Stimulated activated naive B cell treated with anti-CD40 and anti-IgM and Interleukin-4, amounts not matched to agents 10 μg/mL and 1 μg/mL and 100 μg/mL, for 72 hours (primary cell): ENCODE results near the gene FKBP2.
A peak's percentile ranks its signal among the peaks of the same experiment; 100 is the strongest.

Source experiments
- ATAC-seq, 2 donors: fragments of 150-1000 bp; cut with Tn5 transposase; replicated peaks; 2 replicates each; pipeline ENCODE4 v1.10.0; 2021; ENCODE audit warnings: moderate library complexity in 1 of 2
- DNase-seq: peaks from one replicate; pipeline ENCODE4 v3.0.0; 2021
- H3K27ac Mint-ChIP-seq: one replicate; pipeline ENCODE4 v1.8.0; 2022; ENCODE audit warnings: mild to moderate bottlenecking, mixed read lengths
- H3K27me3 Mint-ChIP-seq, 2 donors: one replicate each; pipeline ENCODE4 v1.8.0; 2022; ENCODE audit warnings: mixed read lengths in 2 of 2
- H3K36me3 Mint-ChIP-seq, 2 donors: one replicate each; pipeline ENCODE4 v1.8.0; 2022; ENCODE audit warnings: mixed read lengths in 2 of 2, mild to moderate bottlenecking in 1 of 2
- H3K4me1 Mint-ChIP-seq, 2 donors: one replicate each; pipeline ENCODE4 v1.8.0; 2022; ENCODE audit warnings: mixed read lengths in 2 of 2, mild to moderate bottlenecking in 1 of 2
- H3K4me3 Mint-ChIP-seq, 2 donors: one replicate each; pipeline ENCODE4 v1.8.0; 2022; ENCODE audit warnings: mild to moderate bottlenecking in 2 of 2, mixed read lengths in 2 of 2, moderate library complexity in 1 of 2
- H3K9me3 Mint-ChIP-seq, 2 donors: one replicate each; pipeline ENCODE4 v1.8.0; 2022; ENCODE audit warnings: mixed read lengths in 2 of 2, mild to moderate bottlenecking in 1 of 2

The FKBP2 gene

DNA sequence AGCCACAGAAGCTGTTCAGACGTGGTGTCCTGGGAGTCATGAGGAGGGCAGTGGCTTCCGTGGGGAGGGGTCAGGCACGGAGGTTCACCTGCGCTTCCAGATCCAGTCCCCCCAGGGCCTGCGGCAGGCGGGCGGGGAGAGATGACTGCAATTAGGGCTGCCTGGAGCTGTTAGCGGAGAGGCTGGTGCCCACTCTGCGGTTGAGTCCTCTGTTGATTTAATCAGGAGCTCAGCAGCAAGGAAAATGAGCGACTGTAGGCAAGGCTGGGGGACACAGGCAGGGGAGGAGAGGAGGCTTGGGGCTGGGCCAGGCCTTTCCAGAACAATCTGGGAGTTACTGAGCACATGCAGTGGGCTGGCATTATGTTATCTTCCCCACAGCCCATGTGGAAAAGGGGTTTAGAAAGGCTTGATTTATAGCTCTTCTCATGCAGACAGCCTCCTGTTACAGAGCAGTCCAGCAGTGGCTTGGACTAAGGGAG lies 23.5 kb downstream of the FKBP2 start:
- H3K36me3 Mint-ChIP-seq: peaks cover 37 to 67% of the 10 kb centered on the region in 2 donors

GRCh38 chr11:64265176-64266160 lies 24.6 kb downstream of the FKBP2 start:
- Mint-ChIP-seq H3K36me3 (peaks cover 33 to 61% of the 10 kb centered on the region in 2 donors), H3K27me3 (no peaks in the 10 kb centered on the region), H3K4me1 (peaks cover 18 to 28% of the 10 kb centered on the region in 2 donors), H3K9me3 (no peaks in the 10 kb centered on the region), H3K4me3 (no peak overlapping the region), H3K27ac (no peak overlapping the region)
- no peak for DNase-seq
- no peak for ATAC-seq

More for the DNA sequence above, 23.5 kb downstream of the FKBP2 start:
- no peak overlapping the region for H3K4me3 Mint-ChIP-seq
- DNase-seq: no peak
- no peaks in the 10 kb centered on the region for H3K27me3 Mint-ChIP-seq
- H3K27ac Mint-ChIP-seq: no peak overlapping the region
- H3K4me1 Mint-ChIP-seq: peaks cover 24 to 34% of the 10 kb centered on the region in 2 donors
- no peaks in the 10 kb centered on the region for H3K9me3 Mint-ChIP-seq
- ATAC-seq: no peak

DNA sequence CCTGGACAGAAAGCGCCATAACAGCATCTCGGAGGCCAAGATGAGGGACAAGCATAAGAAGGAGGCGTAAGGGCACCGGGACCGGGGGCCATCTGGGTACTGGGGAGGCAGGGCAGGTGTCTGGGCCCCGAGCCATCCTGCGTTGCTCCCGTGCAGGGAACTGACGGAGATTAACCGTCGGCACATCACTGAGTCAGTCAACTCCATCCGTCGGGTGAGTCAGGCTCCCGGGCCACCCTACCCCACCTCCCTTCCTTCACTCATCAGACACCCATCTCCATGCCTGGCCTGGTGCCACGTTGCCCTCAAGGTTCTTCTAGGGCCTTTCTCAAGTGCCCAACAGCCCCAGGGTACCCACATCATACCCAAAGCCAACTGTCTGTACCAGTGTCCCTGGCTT lies 25.4 kb downstream of the FKBP2 start:
- ATAC-seq: no peak

DNA sequence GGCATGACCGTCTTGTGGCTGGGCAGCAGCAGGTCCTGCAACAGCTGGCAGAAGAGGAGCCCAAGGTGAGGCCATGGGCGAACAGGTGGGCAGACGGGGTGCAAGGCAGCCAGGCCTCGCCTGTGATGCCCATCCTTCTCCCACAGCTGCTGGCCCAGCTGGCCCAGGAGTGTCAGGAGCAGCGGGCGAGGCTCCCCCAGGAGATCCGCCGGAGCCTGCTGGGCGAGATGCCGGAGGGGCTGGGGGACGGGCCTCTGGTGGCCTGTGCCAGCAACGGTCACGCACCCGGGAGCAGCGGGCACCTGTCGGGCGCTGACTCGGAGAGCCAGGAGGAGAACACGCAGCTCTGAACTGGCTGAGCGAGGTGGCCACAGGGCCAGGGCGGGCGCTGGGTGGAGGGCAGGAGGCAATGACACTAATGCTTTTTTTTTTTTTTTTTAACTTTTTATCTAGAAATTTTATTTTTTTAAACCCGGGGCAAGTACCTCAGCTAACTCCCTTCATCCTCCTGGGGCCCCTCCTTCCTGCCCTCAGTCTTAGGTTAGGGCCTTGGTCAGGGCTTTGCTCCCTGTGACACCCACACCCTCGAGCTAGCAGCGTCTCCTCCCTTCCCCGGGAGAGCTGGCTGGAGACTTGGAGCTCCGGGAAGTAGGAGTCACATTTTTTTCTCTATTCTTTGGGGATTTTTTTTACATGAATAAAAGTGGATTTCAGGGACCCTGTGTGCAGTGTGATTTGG lies 26.5 kb downstream of the FKBP2 start:
- no peak for DNase-seq
- Mint-ChIP-seq H3K9me3 (no peaks in the 10 kb centered on the region), H3K36me3 (peaks cover 30 to 48% of the 10 kb centered on the region in 2 donors), H3K4me3 (peak overlapping the region; percentile 95 to 99), H3K4me1 (peaks cover 24 to 39% of the 10 kb centered on the region in 2 donors), H3K27me3 (no peaks in the 10 kb centered on the region), H3K27ac (peak overlapping the region; percentile 20)
- ATAC-seq: no peak

More for the DNA sequence above, 25.4 kb downstream of the FKBP2 start:
- Mint-ChIP-seq H3K27me3 (no peaks in the 10 kb centered on the region), H3K9me3 (no peaks in the 10 kb centered on the region), H3K27ac (no peak overlapping the region), H3K4me1 (peaks cover 18 to 29% of the 10 kb centered on the region in 2 donors), H3K4me3 (no peak overlapping the region), H3K36me3 (peaks cover 33 to 57% of the 10 kb centered on the region in 2 donors)
- no peak for DNase-seq

- H3K9me3 Mint-ChIP-seq: no peaks in the 10 kb centered on the region
- H3K4me1 Mint-ChIP-seq: peaks cover 25 to 40% of the 10 kb centered on the region in 2 donors
- H3K4me3 Mint-ChIP-seq: peak overlapping the region; percentile 95 to 99
- peaks cover 29 to 40% of the 10 kb centered on the region in 2 donors for H3K36me3 Mint-ChIP-seq
- no peaks in the 10 kb centered on the region for H3K27me3 Mint-ChIP-seq
- no peak for DNase-seq
- H3K27ac Mint-ChIP-seq: peak overlapping the region; percentile 98
- ATAC-seq: no peak
Observed at GRCh38 chr11:64268025-64268892, 27.4 kb downstream of the FKBP2 start.

DNA sequence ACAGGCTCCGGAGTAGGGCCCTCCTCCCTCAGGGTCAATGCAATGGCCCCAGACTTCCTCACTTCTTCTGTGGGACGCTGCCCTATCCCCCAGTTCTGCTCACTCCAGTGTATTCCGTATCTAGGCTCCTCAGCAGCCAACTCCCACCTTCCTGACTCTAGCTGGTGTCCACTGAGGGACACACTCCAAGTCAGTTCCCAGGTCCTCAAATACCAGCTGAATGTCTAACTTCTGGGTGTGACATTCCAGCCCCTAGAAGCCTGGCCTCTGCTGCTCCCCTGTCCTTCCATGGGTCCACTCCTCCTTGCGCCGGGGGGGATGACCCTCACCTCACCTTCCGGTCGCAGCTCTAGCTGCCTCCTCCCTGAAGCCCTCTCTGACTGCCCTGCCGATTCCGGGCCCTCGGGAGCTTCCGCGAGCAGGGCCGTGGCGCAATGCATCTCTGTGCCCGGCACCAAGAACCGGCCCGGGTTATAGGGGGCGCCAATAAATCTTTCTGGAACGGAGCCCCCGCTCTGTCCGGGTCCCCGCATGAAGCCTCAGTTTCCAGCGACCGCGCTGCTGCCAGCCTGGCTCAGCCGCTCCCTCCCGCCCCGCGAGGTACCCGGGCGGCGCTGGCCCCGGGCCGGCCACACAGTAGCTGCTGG lies 28.1 kb downstream of the FKBP2 start:
- Mint-ChIP-seq H3K4me1 (peaks cover 25 to 40% of the 10 kb centered on the region in 2 donors), H3K9me3 (no peaks in the 10 kb centered on the region), H3K4me3 (peak overlapping the region; percentile 95 to 99), H3K27ac (peak overlapping the region; percentile 98), H3K36me3 (peaks cover 30 to 34% of the 10 kb centered on the region in 2 donors), H3K27me3 (no peaks in the 10 kb centered on the region)
- DNase-seq (no peak), ATAC-seq (peak; percentile 24 to 31)

- Mint-ChIP-seq H3K4me1 (peaks cover 25 to 40% of the 10 kb centered on the region in 2 donors), H3K27me3 (no peaks in the 10 kb centered on the region), H3K4me3 (peak overlapping the region; percentile 95 to 99), H3K27ac (peak overlapping the region; percentile 98), H3K9me3 (no peaks in the 10 kb centered on the region), H3K36me3 (peaks cover 29 to 31% of the 10 kb centered on the region in 2 donors)
- peak; percentile 78 to 80 for ATAC-seq
- peak; percentile 98 for DNase-seq
Observed at GRCh38 chr11:64269540-64270220, 28.8 kb downstream of the FKBP2 start.

GRCh38 chr11:64275031-64275800 lies 34.3 kb downstream of the FKBP2 start:
- H3K9me3 Mint-ChIP-seq: no peaks in the 10 kb centered on the region
- peaks cover 10 to 27% of the 10 kb centered on the region in 2 donors for H3K4me1 Mint-ChIP-seq
- H3K27me3 Mint-ChIP-seq: no peaks in the 10 kb centered on the region
- peaks cover 12 to 19% of the 10 kb centered on the region in 2 donors for H3K36me3 Mint-ChIP-seq
- ATAC-seq (no peak), DNase-seq (no peak)
- H3K4me3 Mint-ChIP-seq: no peak overlapping the region
- no peak overlapping the region for H3K27ac Mint-ChIP-seq

GRCh38 chr11:64275841-64276240 lies 34.9 kb downstream of the FKBP2 start:
- Mint-ChIP-seq H3K27me3 (no peaks in the 10 kb centered on the region), H3K4me1 (peaks cover 8 to 24% of the 10 kb centered on the region in 2 donors), H3K4me3 (no peak overlapping the region), H3K27ac (no peak overlapping the region), H3K9me3 (no peaks in the 10 kb centered on the region), H3K36me3 (peaks cover 12 to 16% of the 10 kb centered on the region in 2 donors)
- DNase-seq: no peak
- no peak for ATAC-seq

DNA sequence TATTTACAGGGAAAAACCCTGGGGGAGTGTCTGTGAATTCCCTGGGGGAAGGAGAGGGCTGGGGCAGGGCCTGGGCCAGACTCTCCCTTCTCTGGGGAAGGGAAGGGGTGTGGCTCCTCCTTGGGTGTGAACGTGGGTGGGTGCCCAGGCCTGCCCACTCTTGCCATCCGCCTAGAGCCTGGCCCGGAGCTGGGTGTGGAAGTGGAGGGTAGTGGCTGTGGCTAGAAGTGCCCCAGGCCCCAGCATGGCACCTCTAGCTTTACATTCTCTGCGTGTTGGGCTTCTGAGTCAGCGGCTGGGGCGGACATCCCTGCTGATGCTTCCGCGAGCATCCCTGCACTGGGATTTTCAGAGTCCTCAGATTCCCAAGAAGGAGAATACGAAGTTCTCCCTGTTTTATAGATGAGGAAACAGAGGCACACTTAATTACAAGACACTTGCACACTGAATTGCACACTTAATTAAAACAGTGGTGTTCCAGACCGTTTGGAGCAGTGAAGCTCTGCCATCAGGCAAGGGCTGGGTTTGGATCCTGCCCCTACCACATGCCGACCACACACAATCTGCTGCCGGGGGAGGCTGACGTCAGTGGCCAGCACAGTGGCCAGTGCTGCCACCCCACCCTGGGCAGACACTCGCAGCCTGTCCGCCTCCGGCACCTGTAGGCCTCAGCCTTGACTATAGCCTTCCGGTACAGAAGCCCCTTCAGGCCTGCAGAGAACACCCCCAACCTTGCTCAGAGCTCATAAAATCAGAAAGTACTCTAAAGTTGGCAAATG lies 35.9 kb downstream of the FKBP2 start:
- H3K27me3 Mint-ChIP-seq: no peaks in the 10 kb centered on the region
- H3K27ac Mint-ChIP-seq: no peak overlapping the region
- peaks cover 20 to 25% of the 10 kb centered on the region in 2 donors for H3K36me3 Mint-ChIP-seq
- H3K4me1 Mint-ChIP-seq: peaks cover 6 to 25% of the 10 kb centered on the region in 2 donors
- DNase-seq (no peak), ATAC-seq (no peak)
- H3K4me3 Mint-ChIP-seq: no peak overlapping the region
- H3K9me3 Mint-ChIP-seq: no peaks in the 10 kb centered on the region

- peaks cover 22 to 32% of the 10 kb centered on the region in 2 donors for H3K36me3 Mint-ChIP-seq
- ATAC-seq: no peak
- no peaks in the 10 kb centered on the region for H3K9me3 Mint-ChIP-seq
- H3K27ac Mint-ChIP-seq: no peak overlapping the region
- no peaks in the 10 kb centered on the region for H3K27me3 Mint-ChIP-seq
- H3K4me3 Mint-ChIP-seq: no peak overlapping the region
- H3K4me1 Mint-ChIP-seq: peaks cover 10 to 30% of the 10 kb centered on the region in 2 donors
- no peak for DNase-seq
Observed at GRCh38 chr11:64278576-64279190, 37.8 kb downstream of the FKBP2 start.
